ENCODE data around the gene SUGCT.

SUGCT gene

DNA sequence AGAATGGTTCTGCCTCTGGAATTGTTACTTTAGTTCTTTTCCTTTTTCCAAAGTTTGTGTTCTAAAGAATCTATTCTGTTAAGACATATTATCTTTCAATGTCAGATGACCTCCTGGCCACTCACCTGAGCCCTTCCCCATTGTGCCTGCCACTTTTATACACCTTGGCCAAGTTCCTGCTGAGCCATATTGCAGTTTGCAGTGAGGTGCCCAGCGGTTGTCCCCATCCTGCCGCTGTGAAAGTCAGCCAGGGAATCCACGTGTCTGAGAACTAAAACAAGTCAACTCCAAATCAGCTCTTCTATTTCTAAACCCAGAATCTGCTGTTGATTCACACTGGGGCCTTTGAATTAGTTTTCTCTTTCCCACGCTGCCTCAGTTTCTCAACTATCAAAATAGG, 641.1 kb downstream of the SUGCT start:
- Histone ChIP-seq H3K9me3 (no peaks in the 10 kb centered on the region), H3K27me3 (no peaks in the 10 kb centered on the region), H3K4me3 (ENCODE audit: low read depth, low read length) (no peak overlapping the region), H3K4me1 (no peaks in the 10 kb centered on the region), H3K36me3 (no peaks in the 10 kb centered on the region)
- no peak for TF ChIP-seq CTCF (IDR thresholded peaks at IDR 0.05; ENCODE audit: low read depth, low read length)
- DNase-seq: no peak

DNA sequence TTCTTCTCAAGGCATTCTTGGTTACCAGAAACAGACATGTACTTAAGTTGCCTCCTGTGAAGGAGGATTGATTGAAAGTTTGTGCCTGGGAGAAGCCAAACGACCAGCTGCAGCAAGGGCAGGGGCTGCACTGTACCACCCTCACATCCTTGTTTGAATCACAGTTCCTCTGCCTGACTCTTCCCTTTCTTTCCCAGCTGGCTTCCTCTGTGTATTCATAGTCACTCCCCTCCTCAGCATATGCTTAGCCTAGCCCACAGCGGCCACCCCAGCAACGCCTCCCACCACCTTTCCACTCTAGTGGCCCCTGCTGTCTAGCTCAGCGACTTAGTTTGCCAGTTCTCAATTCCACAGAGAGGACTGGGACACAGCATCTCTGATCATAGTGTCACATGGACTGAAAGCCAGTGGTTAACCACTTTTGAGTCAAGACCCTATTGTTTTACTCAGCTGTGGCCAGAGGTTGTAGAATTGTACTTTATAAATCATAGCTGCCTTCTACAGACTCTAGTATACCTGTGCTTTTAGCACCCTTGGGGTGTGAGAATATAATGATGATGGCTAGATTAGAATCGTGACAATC, 643.0 kb downstream of the SUGCT start:
- H3K4me1 ChIP-seq: no peaks in the 10 kb centered on the region
- TF ChIP-seq CTCF (IDR thresholded peaks at IDR 0.05; ENCODE audit: low read depth, low read length): no peak
- no peak for DNase-seq
- H3K9me3 ChIP-seq: no peaks in the 10 kb centered on the region
- H3K36me3 ChIP-seq: no peaks in the 10 kb centered on the region
- H3K4me3 ChIP-seq (ENCODE audit: low read depth, low read length): no peak overlapping the region
- no peaks in the 10 kb centered on the region for H3K27me3 ChIP-seq

GRCh38 chr7:40780460-40780859, 645.7 kb downstream of the SUGCT start:
- no peaks in the 10 kb centered on the region for H3K27me3 ChIP-seq
- H3K4me3 ChIP-seq (ENCODE audit: low read depth, low read length): no peak overlapping the region
- no peaks in the 10 kb centered on the region for H3K9me3 ChIP-seq
- no peaks in the 10 kb centered on the region for H3K36me3 ChIP-seq
- no peaks in the 10 kb centered on the region for H3K4me1 ChIP-seq
- DNase-seq: no peak
- no peak for TF ChIP-seq CTCF (IDR thresholded peaks at IDR 0.05; ENCODE audit: low read depth, low read length)

DNA sequence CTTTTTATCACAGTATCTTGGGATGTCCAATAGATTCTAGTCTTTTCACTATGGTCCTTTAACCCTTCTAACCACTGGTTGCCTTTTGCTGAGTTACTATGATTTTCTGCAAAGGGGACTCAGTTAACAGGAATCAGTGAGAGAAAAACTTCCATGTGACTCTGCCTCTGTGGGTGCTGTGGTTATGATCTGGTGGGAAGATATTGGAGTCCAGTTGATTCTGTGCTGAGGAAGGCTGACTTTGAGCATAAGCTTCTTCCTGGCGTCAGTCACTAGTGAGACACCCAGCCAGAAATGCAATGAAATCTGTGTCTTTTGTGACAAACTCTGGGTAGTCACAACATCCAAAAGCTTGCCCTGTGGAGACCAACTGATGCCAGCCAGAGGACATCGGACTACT, 648.0 kb downstream of the SUGCT start:
- H3K27me3 ChIP-seq: no peaks in the 10 kb centered on the region
- no peaks in the 10 kb centered on the region for H3K4me1 ChIP-seq
- no peak overlapping the region for H3K4me3 ChIP-seq (ENCODE audit: low read depth, low read length)
- H3K36me3 ChIP-seq: no peaks in the 10 kb centered on the region
- TF ChIP-seq CTCF (IDR thresholded peaks at IDR 0.05; ENCODE audit: low read depth, low read length): no peak
- H3K9me3 ChIP-seq: no peaks in the 10 kb centered on the region
- DNase-seq: no peak

DNA sequence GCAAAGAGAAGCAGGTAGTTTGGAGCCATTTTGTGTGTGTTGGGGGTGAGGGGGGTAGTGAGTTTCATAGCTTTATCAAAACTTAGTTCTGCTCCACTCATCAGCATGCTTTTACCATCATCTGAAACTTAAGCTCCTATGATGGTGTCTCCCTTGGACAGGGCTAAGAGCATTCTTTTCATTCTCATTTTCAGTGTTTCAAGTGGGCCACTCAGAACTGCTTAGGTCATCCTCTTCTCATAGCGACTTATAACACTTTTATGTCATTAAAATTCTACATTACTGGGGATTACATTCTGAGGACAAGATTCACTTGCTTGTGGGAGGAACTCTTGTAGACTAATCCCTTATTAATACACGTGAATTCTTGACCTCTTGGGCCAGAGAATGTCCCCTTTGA, 649.4 kb downstream of the SUGCT start:
- no peaks in the 10 kb centered on the region for H3K4me1 ChIP-seq
- no peaks in the 10 kb centered on the region for H3K36me3 ChIP-seq
- no peak overlapping the region for H3K4me3 ChIP-seq (ENCODE audit: low read depth, low read length)
- H3K9me3 ChIP-seq: no peaks in the 10 kb centered on the region
- TF ChIP-seq CTCF (IDR thresholded peaks at IDR 0.05; ENCODE audit: low read depth, low read length): no peak
- no peaks in the 10 kb centered on the region for H3K27me3 ChIP-seq
- no peak for DNase-seq

GRCh38 chr7:40786909-40787308, 652.1 kb downstream of the SUGCT start:
- Histone ChIP-seq H3K4me3 (ENCODE audit: low read depth, low read length) (no peak overlapping the region), H3K4me1 (no peaks in the 10 kb centered on the region), H3K27me3 (no peaks in the 10 kb centered on the region), H3K9me3 (no peaks in the 10 kb centered on the region), H3K36me3 (no peaks in the 10 kb centered on the region)
- no peak for TF ChIP-seq CTCF (IDR thresholded peaks at IDR 0.05; ENCODE audit: low read depth, low read length)
- no peak for DNase-seq

Data from BE2C (cell line).